NAMALWA (cell line): ENCODE measurements around the gene KLHL26.

Experiments used
- DNase-seq: peaks from one replicate; pipeline ENCODE4 v3.0.0-alpha.2; 2015; ENCODE audit warnings: low spot score

The KLHL26 gene

GRCh38 chr19:18612772-18613588 is 23.8 kb upstream of the KLHL26 start, which contains the start of gene TMEM59L:
Gene TMEM59L, plus strand, starts transcription at chr19:18612870. Its CDS starts 89 bp downstream, at chr19:18612959.
- DNase-seq: no peak

- no peak for DNase-seq
Measured at GRCh38 chr19:18613589-18614234, 23.1 kb upstream of the KLHL26 start.

DNA sequence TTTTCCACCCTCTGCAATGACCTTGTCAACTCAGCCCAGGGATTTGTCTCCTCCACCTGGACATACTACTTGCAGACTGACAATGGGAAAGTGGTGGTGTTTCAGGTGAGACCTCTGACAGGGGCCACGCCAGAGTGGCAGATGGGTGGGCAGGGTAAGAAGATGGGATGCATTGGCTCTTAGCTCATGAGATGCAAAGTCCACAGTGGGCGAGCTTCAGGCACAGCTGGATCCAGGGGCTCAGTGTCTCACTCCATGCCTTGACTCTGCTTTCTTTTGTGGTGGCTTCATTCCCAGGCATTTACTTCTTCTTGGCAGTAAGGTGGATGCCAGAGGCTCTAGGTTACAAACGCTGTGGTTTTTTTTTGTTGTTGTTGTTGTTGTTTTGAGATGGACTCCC is 20.8 kb upstream of the KLHL26 start:
- no peak for DNase-seq

DNA sequence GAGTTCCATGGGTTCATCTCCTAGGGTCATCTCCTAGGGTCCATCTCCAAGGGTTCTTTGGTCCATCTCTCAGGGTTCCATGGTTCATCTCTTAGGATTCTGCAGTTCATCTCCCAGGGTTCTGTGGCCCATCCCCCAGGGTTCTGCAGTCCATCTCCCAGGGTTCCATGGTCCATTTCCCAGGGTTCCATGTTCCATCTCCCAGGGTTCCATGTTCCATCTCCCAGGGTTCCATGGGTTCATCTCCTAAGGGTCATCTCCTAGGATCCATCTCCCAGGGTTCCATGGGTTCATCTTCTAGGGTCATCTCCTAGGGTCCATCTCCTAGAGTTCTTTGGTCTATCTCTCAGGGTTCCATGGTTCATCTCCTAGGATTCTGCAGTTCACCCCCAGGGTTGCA is 19.3 kb upstream of the KLHL26 start:
- DNase-seq: no peak

- DNase-seq: no peak
Measured at GRCh38 chr19:18618236-18618635, 18.6 kb upstream of the KLHL26 start.

GRCh38 chr19:18620311-18620710 is 16.5 kb upstream of the KLHL26 start:
- DNase-seq: no peak

DNA sequence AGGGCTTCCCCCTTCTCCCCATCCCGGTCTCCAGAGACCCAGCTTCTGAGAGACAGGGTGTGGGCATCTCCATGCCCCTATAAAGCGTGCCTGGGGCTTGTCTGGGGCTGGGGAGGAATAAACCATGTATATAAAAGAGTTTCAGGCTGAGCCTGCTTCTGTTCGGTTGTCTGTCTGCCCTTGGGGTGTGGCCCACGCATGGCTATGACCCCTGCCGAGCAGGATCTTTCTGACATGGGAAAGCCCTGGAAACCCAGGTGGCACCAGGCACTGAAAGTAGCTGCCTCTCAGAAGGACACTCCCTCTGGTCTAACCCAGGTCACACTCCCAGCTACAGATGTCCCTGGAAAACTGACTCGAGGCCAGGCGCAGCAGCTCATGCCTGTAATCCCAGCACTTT is 15.9 kb upstream of the KLHL26 start:
- no peak for DNase-seq

DNA sequence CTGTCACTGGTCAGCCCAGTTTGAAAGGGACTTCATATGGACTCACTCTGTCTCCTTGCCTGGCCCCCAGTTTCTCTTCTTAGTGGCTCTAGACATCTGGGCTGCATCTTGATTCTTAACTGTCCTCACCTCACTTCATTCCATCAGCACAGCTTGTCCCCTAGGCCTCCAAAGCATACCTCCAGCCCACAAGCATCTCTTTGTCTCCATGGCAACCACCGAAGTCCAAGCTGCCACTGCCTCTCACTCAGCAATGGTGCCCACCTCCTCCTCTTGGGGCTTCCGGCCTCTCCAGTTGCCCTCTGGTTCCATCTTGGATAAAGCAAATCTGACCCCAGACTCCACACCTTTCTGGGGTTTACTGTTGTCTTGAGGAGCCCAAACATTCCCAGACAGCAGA is 9.9 kb upstream of the KLHL26 start:
- no peak for DNase-seq

DNA sequence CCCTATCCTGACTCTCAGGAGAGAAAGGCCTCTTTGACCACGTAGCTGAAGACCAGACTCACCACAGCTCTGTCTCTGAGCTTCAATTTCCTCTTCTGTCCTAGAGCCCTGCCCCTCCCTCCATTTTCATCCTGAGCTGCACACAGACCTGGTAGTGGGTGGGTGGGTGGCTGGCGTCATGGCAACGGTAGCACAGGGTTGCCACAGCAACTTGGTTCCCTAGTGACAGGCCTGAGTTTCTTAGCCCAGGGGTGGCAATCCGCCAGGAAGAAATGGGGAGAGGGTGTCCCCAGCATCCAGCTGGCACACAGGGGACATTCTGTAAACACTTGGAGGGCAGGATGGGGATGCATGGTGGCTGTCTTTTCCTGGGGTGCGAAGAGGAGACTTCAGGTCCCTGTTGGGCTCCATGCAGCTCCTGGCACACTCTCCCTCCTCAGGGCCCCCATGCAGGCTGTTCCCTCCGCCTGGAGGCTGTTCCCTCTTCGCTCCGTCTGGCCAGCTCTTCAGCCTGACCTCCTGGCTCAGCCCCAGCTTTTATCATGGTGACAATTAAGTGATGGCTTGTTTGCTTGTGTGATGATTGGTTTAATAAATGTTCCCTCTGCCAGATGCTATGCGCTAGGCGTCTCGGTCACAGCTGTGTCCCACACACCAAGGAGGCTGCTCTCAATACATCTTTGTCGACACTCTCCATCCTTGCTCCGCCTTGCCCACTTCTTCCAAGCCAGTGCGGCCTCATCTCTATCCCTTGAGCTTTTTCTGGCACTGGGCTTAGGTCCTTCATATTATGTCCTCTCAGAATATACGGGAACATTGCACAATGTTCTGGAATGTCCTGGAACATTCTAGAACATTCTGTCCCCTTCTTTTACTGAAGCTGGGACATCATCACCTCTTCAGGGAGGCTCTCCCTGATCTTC is 7.4 kb upstream of the KLHL26 start:
- DNase-seq: no peak

GRCh38 chr19:18633321-18633720 is 3.5 kb upstream of the KLHL26 start:
- DNase-seq: peak; percentile 54

DNA sequence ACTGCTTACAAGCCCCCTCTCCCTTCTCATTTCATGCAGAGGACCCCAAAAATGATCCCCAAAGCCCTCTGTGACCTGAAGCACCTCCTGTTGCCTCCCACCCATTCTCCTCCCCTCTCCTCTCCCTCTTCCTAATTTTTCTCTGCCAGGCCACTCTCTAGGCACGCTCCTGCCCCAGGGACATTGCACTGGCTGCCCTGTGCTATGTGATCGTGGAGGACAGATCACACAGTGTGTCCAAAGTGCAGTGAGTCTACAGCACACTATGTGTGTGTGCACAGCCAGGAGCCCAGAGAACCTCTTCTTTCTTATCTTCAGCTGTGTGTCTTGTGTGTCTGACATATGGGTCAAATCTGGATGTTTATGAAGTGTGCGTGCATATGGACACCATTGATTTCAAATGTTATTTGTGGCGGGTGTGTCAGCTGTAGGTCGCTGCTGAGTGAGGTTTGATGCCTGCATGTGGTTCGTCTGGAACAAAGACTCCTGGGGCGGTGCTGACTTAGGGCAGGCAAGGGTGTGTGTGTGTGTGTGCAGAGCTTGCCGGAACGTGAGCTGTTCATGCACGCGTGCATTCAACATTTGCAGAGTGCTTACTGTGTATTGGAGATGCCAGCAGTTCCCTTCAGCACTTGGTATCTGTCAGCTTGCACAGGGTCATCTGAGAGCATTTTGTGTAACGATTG is 2.1 kb upstream of the KLHL26 start:
- DNase-seq: no peak

DNA sequence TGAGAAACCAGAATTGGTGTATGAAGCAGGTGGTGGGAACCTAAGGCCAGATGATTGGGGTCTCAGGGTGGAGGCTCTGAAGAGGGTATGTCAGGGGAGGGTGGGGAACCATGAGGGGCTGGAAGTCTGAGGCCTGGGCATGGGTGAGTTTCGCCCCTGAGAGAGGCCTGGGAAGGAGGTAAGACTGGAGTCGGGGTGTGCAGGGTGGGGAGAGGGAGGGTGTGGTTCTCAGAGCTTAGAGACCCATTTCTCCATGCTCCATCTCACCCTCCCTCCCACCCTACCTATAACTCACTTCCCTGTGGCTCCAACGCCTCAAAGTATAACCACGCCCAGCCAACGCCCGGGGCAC is 1.0 kb upstream of the KLHL26 start:
- no peak for DNase-seq

DNA sequence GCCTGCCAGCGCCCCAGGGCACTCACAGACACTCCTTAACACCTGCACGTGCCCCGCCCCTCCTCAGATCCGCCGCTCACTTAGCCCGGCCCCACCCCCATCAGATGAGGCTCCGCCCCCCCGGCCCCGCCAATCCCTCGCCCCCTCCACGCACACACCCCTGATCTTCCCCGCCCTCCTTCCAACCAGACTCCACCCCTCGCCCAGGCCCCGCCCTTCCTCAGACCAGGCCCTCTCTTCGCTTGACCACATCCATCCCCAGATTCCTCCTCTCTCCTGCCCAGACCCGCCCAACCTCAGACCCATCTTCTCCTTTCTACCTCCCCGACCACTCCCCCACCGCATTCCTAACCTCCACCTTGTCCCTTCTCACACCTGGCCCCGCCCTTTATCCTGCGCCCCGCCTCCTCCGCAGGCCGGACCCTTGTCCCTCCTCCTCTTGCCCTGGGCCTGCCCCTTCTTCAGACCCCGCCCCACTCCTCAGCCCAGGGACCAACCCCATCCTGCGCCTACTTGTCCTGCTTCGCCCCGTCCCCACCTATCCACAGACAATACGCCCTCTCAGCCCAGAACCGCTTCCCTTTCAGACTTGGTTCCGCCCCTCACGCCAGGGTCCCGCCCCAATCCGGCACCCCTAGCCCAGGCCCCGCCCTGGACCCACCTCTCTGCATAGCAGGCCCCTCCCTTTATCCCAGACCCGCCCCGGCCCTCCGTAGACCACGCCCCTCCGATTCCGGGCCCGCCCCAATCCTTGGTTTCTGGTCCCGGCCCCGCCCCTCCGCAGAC is 452 bp upstream of the KLHL26 start:
- peak; percentile 97 for DNase-seq

DNA sequence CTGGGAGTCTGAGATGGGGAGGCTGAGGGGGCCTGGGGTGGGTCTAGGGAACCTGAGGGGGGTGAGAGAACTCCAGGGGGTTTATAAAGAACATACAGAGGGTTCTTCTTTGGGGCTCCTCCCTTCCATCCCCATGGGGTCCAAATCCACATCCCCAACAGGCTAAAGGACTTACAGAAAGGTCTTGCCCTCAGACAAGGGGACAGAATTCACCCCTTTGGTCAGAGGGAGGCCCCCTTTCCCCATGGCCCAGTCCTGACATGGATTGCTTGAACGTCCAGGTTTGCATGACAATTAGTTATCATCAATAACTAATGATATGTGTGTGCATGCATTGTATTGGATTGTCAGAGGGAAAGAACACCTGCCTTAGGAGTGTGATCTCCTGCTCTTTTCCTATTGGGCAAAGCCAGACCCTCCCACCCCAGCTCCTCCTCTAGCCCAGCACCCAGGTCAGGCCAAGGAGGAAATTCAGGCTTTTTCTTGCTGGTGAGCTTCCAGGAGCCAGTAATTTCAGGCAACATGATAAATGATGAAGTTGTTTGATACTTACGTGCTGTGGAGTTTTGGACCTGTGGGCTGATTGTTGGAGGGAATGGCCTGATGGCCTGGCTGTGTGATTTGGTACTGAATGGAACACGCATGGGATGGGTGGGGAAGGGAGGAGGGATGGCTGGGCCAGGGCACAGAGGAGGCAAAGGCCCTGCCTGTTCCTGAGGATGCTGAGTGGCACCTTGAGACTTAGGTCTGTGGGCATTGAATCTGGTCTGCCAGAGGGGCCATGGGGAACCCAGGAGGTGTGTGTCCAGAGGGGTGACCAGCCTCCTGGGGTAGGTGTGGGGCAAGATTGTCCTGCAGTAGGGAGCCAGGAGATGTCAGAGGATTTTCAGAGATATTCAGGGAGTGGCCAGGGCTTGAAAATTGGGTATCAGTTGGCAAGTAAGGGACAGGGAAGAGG is 1.1 kb downstream of the KLHL26 start:
- no peak for DNase-seq

GRCh38 chr19:18639706-18640243 is 2.9 kb downstream of the KLHL26 start:
- DNase-seq: no peak

GRCh38 chr19:18644196-18645034 is 7.6 kb downstream of the KLHL26 start:
- DNase-seq: peak; percentile 40

DNA sequence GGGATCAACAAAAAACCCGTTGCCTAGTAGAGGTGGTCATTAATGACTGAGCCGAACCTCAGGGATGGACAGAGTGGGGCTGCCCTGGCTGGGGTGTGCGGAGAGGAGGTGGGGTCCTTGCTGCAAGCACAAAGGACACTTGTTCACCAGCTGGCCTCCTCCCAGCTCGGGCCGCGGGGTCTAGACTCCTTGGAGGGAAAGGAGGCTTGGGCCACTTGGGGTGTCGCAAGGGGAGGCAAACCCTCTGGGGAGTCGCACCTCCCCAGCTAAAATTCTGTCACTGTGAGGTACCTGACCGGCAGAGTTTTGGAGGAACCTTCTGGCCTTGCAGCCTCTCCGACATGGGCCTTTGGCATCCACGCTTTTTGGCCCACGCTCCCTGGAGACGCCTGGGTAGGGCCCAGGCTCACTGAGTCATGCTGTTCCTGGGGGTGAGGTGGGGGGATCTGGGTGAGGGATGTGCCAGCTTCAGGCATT is 8.2 kb downstream of the KLHL26 start:
- no peak for DNase-seq

DNA sequence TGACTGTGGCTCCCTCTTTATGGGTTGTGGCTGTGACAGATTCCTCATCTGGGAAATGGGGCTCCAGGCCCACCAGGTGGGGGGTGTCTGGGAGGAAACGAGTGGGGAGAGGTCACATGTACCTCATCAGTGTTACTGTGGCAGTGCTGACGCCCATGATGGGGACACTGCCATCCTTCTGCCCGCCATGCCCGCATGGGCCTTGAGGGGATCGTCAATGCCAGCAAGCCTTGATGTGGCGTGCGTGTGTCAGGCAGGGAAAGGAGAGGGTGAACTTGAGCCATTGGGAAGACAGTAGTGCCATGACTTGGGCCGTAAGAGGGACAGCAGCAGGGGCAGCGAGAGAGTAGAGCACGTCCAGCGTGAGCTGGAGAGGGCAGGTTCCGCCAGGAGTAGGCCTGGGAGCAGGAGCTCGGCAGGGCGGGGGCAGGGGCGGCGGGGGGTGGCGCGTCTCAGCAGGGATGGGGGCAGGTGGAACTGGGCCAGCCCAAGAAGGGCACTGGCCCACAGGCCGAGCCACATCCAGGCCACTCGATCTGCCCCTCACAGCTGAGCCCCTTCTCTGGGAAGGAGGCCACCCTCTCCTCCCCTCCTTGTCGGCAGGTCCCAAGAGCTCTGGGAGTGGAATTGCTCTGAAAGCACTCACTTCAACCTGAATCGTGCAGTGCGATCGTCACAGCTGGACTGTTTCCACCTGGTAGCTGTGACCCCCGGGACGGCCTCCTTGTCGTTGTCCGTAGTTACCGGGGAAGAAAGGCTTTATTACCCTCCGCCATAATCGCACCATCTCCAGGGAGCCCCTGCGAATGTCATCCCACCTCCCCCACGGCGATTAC is 9.9 kb downstream of the KLHL26 start:
- DNase-seq: no peak
